Osteoblast (primary cell): ENCODE results near the gene HGFAC. TPM values are rescaled to one million over a fixed set of nuclear protein-coding genes. Genes with fewer than 3 reads are reported as not detected.

Source experiments
- DNase-seq: peaks from one replicate; pipeline ENCODE4 v3.0.0; 2011; ENCODE audit warnings: low spot score, mixed read lengths; ENCODE audit not compliant: insufficient read length; ENCODE audit errors: missing footprints
- H2AFZ ChIP-seq: 2 replicates; pipeline ENCODE4 v1.6.0; 2011; ENCODE audit warnings: mild to moderate bottlenecking, low read length
- H3K27ac ChIP-seq: 2 replicates; pipeline ENCODE4 v1.5.1; 2011; ENCODE audit warnings: mild to moderate bottlenecking, low read depth, low read length, moderate library complexity
- H3K27me3 ChIP-seq: 2 replicates; pipeline ENCODE4 v1.6.0; 2012; ENCODE audit warnings: mild to moderate bottlenecking, control low read depth, inconsistent platforms, low read length, moderate library complexity; ENCODE audit not compliant: insufficient read depth
- H3K36me3 ChIP-seq: 2 replicates; pipeline ENCODE4 v1.5.1; 2011; ENCODE audit warnings: mild to moderate bottlenecking, low read length, control low read depth, moderate library complexity; ENCODE audit not compliant: insufficient read depth
- H3K4me1 ChIP-seq: 2 replicates; pipeline ENCODE4 v1.5.1; 2011; ENCODE audit warnings: mild to moderate bottlenecking, low read length, control low read depth, moderate library complexity; ENCODE audit not compliant: insufficient read depth
- H3K4me2 ChIP-seq: 2 replicates; pipeline ENCODE4 v1.6.0; 2011; ENCODE audit warnings: mild to moderate bottlenecking, low read length; ENCODE audit not compliant: insufficient read depth
- H3K4me3 ChIP-seq: fragments of 200-600 bp; sonication (generic); 3 replicates; pipeline ENCODE4 v1.5.1; 2012; ENCODE audit warnings: mild to moderate bottlenecking, low read length, inconsistent platforms; ENCODE audit not compliant: insufficient read depth
- H3K79me2 ChIP-seq: 2 replicates; pipeline ENCODE4 v1.6.0; 2012; ENCODE audit warnings: mild to moderate bottlenecking, low read length, control low read depth, inconsistent platforms; ENCODE audit not compliant: insufficient read depth
- H3K9me3 ChIP-seq: 2 replicates; pipeline ENCODE4 v1.5.1; 2011; ENCODE audit warnings: low read depth, low read length, control low read depth
- H4K20me1 ChIP-seq: 2 replicates; pipeline ENCODE4 v1.6.0; 2012; ENCODE audit warnings: mild to moderate bottlenecking, low read length, control low read depth; ENCODE audit not compliant: insufficient read depth
- CTCF ChIP-seq: IDR thresholded peaks from 2 replicates; pipeline ENCODE4 v1.5.1; 2011; ENCODE audit warnings: mild to moderate bottlenecking, low read depth, low read length, moderate library complexity; ENCODE audit errors: extremely low read depth
- total RNA-seq: library from RNA; depleted of rRNA; stranded (reverse); fragments of >200 nt; gene quantifications from 2 replicates; pipeline ENCODE4 v1.2.3, GENCODE V29; 2012

HGFAC gene
- total RNA-seq, 1 donor = not detected

DNA sequence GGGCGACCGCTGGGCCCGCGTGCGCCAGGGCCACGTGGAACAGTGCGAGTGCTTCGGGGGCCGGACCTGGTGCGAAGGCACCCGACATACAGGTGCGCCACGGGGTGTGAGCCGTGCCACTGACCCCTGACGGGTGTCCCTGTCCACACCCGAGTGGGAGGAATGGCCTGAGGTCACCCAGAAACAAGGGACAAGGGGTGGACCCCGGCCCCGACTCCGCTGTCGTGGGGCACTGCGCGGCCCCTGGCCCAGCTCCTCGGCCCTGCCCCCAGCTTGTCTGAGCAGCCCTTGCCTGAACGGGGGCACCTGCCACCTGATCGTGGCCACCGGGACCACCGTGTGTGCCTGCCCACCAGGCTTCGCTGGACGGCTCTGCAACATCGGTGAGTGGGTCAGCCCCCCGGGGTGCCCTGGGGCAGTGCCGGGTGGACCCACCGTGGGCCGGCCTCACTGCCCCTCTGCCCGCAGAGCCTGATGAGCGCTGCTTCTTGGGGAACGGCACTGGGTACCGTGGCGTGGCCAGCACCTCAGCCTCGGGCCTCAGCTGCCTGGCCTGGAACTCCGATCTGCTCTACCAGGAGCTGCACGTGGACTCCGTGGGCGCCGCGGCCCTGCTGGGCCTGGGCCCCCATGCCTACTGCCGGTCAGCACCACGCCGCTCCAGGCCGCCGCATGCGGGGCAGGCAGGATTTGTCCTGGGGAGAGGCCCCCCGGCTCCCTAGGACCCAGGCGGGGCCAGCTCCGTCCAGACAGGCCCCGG, 2.8 kb downstream of the HGFAC start:
- H3K27me3 ChIP-seq = no peaks in the 10 kb centered on the region
- H3K4me2 ChIP-seq = no peak overlapping the region
- no peaks in the 10 kb centered on the region for H3K9me3 ChIP-seq
- no peaks in the 10 kb centered on the region for H4K20me1 ChIP-seq
- H3K4me3 ChIP-seq = no peak overlapping the region
- H3K27ac ChIP-seq = no peak overlapping the region
- no peak overlapping the region for H2AFZ ChIP-seq
- no peaks in the 10 kb centered on the region for H3K36me3 ChIP-seq
- no peaks in the 10 kb centered on the region for H3K4me1 ChIP-seq
- DNase-seq = peak; percentile 87
- TF ChIP-seq CTCF = no peak
- no peaks in the 10 kb centered on the region for H3K79me2 ChIP-seq

DNA sequence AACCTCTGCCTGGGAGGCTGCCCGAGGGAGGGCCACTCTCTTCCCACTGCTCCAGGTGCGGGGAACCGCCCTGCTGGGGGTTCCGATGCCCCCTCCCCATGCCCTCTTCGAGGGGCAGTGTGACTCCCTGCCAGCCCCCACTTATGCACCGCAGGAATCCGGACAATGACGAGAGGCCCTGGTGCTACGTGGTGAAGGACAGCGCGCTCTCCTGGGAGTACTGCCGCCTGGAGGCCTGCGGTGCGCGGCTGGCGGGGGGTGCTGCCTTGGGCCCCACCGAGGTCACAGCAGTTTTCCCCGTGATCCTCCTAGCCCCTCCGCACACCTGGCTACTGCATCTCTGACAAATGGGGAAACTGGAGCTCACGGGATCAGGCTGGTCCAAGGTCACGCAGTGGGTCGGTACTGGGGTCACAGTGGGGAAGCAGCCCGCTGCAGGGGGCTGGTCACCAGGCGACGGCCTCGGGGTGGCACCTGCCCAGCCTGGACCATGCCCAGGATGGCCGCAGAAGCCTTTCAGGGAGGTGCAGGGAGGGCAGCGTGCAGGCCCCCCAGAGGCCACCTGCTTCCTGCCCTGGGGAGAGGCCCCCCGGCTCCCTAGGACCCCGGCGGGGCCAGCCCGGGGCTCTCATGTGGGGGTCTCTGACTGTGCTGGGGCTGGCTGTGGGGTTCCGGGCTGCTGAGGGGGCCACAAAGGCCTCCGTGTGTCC, 3.5 kb downstream of the HGFAC start:
- H3K4me2 ChIP-seq = no peak overlapping the region
- no peaks in the 10 kb centered on the region for H3K36me3 ChIP-seq
- no peaks in the 10 kb centered on the region for H3K27me3 ChIP-seq
- no peaks in the 10 kb centered on the region for H3K9me3 ChIP-seq
- no peaks in the 10 kb centered on the region for H3K4me1 ChIP-seq
- H3K27ac ChIP-seq = no peak overlapping the region
- no peaks in the 10 kb centered on the region for H3K79me2 ChIP-seq
- no peak overlapping the region for H3K4me3 ChIP-seq
- H4K20me1 ChIP-seq = no peaks in the 10 kb centered on the region
- no peak for TF ChIP-seq CTCF
- H2AFZ ChIP-seq = no peak overlapping the region
- peak; percentile 80 for DNase-seq

DNA sequence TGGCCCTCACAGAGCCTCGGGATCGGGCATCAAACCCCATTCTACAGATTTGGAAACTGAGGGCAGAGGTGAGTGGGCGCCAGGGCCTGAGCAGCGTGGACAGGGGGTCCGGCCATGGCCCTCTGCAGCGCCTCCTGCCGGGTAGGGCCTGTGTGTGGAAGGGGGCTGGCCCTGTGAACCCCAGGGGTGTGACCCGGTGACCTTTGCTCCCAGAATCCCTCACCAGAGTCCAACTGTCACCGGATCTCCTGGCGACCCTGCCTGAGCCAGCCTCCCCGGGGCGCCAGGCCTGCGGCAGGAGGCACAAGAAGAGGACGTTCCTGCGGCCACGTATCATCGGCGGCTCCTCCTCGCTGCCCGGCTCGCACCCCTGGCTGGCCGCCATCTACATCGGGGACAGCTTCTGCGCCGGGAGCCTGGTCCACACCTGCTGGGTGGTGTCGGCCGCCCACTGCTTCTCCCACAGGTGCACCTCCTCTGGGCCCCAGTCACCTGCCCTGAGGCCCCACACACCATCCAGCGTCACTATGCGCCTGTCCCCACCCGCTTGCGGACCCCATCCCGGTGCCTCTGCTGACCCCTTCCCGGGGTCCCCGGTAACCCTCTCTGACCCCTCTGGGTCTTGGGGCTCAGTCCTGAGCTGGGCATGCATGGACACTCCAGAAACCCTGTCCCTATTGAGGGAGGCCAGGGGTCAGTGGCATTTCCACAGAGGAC, 4.2 kb downstream of the HGFAC start:
- no peaks in the 10 kb centered on the region for H3K36me3 ChIP-seq
- no peak overlapping the region for H3K4me2 ChIP-seq
- H3K79me2 ChIP-seq = no peaks in the 10 kb centered on the region
- no peaks in the 10 kb centered on the region for H3K9me3 ChIP-seq
- no peaks in the 10 kb centered on the region for H4K20me1 ChIP-seq
- peak; percentile 84 for DNase-seq
- no peaks in the 10 kb centered on the region for H3K27me3 ChIP-seq
- no peak overlapping the region for H3K4me3 ChIP-seq
- TF ChIP-seq CTCF = no peak
- H2AFZ ChIP-seq = no peak overlapping the region
- H3K4me1 ChIP-seq = no peaks in the 10 kb centered on the region
- H3K27ac ChIP-seq = no peak overlapping the region
